ENCODE data around the gene MRPL16.
"Not testable (repeated sequence)": the region's sequence is repeated elsewhere in the genome, so short reads cannot be mapped to it uniquely, and the experiment has no call there.

The MRPL16 gene

DNA sequence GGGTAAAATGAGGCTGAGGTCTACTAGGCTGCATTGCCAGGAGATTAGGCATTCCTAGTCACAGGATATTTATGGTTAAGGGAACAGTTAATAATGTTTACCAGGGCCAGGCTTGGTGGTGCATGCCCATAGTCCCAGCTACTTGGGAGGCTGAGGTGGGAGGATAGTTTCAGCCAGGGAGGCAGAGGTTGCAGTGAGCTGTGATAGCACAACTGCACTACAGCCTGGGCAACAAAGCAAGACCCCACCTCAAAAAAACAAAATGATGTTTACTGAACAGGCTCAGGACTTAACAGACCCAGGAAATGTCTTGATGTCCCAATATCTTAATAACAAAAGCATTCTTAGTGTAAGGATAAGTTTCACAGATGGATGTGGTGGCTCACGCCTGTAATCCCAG lies 2.8 kb upstream of the MRPL16 start:
- DNase-seq (ENCODE audit: insufficient read length, low spot score) (no peak), FAIRE-seq (no peak)

DNA sequence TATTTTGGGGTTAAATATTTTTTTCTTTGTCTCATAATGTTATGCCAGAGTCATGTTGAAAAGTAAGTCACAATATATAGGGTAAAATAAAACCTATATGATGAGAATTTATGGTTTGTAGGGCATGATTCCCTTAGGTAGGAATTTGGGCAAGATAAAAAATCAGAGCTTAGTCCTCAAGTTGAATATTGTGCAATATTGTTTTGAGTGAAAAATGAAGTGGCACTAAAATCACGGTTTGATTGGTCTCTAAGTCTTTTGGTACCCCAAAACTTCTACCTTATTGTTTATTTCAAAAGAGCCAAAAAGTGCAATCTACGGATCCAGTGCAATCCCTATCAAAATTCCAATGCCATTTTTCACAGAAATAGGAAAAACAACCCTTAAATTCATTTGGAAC lies 1.6 kb upstream of the MRPL16 start:
- FAIRE-seq (no peak), DNase-seq (ENCODE audit: insufficient read length, low spot score) (no peak)

DNA sequence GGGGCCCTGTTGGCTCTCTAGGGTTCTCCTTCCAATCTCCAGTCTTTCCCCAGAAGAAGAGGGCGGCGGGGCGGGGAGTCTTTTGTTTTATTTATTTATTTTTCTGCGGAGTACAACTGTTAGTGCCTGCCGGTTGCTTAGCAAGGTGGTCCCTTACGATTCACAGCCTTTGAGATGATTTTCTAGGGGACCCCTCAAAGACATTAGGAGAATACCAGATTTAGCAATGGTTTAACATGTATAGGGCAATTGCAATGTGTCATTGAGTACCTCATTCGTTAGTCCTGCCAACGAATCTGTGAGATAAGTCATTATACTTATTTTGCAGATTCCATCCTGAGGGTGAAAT lies 307 bp upstream of the MRPL16 start:
- DNase-seq (ENCODE audit: insufficient read length, low spot score) (no peak), FAIRE-seq (no peak)

DNA sequence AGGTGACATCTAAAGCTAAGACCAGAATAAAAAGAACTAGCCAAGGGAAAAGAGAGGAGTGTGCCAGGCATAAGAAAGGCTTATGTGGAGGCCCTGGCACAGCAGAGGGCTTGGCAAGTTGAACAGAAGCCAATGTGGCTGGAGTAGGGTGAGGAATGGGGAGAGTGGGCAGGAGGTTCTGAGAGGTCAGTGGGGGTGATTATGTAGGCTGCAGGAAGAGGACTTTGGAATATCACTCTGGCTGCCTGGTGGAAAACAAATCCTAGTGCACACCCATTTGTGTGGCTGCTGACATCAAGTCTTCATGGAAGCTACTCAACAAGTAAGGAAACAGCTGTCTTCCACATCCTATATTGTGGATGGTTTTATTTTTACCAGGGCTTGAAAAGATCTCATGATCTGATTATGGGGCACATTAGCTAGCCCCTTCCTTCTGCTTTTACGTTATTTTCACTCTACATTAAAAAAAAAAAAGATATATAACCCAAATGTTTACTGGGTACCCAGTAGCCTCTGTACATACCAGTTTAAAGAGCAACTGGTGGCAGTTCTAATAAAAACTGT lies 3.4 kb downstream of the MRPL16 start:
- DNase-seq (ENCODE audit: insufficient read length, low spot score) (no peak), FAIRE-seq (no peak)

DNA sequence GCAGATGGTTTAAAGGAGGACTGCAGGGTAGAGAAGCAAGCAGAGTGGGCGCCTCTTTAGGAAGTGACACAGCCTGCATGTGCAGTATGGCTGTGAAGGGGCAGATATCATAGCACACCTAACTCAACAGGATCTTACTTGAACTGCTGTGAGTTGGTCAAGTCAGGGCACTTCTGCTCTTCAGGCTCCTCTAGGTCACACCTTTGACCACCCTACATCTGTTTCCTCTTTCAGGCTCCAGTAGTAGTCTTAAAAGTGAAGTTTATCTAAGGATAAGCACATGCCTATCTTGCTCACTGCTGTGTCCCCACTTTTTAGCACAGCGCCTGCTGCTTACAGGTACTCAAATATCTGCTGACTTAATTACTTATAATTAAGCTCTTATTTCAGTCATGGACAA lies 6.5 kb downstream of the MRPL16 start:
- DNase-seq (ENCODE audit: insufficient read length, low spot score): no peak
- no peak for FAIRE-seq

DNA sequence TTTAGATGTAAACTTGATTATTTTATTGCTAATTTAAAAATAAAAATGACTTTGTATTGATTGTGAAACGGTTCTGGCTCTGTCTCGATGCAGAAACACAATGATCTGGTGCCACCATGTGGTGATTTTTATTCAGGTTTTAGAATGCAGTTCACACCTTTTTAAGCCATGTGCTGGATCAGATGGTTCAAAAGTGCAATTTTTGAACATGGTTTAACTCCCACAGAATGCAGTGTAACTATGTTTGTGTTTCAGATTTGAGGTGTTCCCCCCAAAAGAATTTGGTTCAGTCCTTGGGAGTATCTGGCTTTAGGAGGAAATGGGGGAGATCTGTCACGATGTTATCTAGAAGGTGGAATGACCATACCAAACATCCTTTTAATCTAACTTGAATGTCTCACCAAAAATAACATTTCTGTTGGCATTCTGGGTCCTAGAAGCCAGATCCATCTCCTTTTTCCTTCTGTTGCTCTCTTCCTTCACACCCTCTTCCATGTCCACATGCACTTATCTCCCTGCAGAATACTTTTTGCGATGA lies 7.9 kb downstream of the MRPL16 start:
- FAIRE-seq (peak; percentile 68), DNase-seq (ENCODE audit: insufficient read length, low spot score) (peak; percentile 37)

DNA sequence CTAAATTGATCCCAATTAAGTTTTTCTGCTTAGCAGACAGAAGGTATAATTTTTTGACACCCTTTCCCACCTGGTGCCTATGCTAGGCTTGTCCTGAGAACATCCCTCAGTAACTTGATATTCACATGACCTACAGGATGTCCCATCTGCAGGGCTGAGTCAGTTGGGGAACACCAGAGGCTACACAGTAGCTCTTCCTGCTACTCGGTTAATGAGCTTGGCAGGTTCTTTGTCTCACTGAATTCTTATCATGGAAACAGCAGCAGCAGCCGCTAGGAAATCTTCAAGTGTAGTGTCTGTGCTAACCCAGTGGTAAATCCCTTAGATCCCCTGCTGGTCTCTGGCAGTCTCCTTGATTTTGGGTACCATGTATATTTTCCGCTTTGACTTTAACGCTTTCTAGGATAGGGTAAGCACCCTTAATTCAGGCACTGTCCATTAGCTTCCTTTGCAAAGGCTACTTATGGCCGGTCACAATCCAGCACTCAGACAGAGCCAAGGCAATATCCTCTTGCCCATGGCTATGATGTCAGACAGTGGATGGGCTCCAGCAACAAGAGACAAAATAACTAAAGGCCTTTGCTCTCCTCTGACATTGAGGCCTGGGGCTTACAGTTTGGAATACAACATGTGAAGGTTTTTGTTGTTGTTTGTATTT lies 8.5 kb downstream of the MRPL16 start:
- no peak for DNase-seq (ENCODE audit: insufficient read length, low spot score)

DNA sequence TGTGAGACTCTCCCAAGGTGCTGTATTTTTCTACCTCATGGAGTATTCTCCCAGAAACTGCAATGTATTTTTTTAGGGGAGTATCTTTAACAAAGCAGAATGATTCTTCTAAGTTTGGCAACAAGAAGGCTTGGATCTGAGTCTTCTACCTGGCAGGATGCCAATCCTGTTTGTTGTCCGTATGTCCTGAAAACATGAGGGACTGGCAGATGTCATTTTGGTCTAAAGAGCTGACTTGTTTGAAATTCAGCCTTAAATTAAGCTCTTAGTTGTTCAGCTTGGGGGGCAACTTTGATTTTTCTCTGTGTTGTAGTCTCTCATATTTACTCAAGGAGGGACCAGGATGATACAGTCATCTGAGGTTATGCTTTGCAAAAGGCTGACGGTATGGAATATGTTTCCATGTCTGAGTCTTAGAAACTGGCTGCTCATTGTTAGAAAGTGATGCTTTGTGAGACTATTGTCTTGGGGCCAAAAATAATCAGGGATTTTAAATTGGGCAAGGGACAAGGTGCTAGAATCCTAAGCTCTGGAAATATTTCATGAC lies 9.3 kb downstream of the MRPL16 start:
- FAIRE-seq (no peak), DNase-seq (ENCODE audit: insufficient read length, low spot score) (no peak)

More for the DNA sequence above, 8.5 kb downstream of the MRPL16 start:
- no peak for FAIRE-seq

DNA sequence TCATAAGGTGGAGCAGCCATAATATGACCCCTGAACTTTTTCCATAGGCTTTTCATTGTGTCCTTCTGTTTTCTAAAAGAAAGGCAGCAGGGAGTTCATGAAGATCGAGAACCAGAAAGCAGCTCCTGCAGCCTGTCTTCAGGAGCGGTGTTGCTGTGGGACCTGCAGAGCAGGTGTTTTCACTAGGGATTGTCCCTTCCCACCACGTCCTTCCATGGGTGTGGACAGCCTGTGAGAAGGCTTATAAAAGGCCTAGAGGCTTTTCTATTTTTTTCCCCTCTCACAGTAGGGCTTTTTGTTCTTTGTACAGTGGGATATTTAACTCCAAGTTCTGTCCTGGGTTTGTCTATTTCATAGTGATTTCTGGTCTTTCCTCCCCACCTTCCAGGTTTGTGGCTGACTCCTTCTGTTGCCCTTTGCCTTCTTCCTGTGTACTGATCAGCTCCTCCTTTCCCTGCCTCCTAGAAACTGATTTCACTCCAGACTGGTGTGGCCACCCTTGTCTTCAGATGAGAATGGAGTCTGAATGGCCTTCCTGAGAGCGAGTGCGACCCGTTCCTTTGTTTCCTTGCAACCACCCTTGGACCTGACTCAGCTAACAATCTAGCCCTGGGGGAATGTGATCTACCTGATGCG lies 10.1 kb downstream of the MRPL16 start:
- FAIRE-seq (no peak), DNase-seq (ENCODE audit: insufficient read length, low spot score) (no peak)

DNA sequence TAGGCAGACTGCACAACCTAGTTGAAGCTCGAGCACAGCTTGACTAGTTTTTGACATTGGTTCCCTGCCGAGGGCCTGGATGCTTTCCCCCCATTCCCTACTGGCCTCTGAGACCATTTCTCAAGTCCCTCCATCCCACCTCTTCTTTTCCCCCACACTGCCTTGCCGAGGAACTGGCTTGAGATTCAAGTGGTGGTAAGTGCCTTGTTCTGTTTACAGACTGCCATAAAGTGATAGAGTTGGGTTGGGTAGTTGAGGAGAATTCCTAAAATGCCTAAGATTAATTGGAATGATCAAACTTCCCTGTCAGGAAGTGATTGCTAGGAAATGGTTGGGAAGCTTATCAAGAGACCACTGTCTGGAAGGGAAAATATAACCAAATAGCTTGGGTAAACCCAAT lies 16.2 kb downstream of the MRPL16 start:
- DNase-seq (ENCODE audit: insufficient read length, low spot score): no peak
- no peak for FAIRE-seq

DNA sequence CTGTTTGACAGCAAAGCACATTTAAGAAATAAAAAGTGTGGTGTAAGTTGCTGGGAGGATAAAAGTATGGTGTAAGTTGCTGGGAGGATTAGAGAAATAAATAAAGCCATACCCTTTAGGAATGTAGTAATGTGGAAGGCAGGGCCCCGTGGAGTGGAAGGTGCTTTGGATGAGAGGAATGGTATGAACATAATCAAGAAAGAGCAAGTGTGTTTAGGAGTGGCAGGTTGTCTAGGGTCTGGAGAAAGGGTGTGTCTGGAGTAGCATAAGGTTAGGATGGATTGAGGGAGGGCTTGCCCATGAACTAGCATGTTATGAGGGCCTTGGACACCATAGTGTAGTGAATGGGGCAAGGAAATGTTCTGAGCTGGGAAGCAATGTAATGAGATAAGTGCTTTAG lies 18.1 kb downstream of the MRPL16 start:
- DNase-seq (ENCODE audit: insufficient read length, low spot score) (no peak), FAIRE-seq (no peak)

DNA sequence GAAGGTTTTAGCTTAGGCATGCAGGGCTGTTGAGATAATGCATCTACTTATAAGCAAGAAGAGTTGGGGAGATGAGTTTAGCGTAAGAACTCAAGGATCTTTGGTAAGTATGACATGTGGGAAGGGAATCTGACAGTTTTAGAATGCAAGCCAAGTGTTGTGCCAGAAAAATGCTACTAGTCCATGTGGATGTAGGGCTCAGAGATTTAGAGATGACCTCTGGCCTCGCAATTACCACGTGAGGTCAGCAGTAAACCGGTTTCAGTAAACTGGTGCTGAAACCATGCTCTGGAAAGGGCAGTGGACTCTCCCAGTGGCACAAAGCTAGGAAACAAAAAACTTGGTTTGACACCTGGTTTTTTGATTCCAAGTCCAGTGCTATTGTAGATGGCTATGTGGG lies 18.9 kb downstream of the MRPL16 start:
- DNase-seq (ENCODE audit: insufficient read length, low spot score) (no peak), FAIRE-seq (no peak)

DNA sequence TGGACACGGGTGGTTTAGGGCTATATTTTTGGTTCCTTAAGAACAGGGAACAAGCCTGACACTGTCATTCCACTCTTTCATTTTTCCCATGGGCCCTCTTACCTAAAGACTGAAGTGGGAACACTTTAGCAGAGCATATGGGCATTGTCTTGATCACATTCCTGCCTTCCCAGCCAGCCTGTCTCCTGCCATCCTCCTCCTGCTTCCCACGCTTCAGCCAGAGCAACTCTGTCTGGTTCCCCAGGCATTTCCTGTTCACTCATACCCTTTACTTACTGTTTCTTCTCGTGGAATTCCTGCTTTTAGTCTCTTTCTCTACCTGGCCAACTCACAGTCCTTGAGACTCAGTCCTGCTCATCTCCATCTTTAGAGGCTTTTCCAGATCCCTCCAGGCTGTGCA lies 22.8 kb downstream of the MRPL16 start:
- FAIRE-seq (peak; percentile 42), DNase-seq (ENCODE audit: insufficient read length, low spot score) (peak; percentile 51)

DNA sequence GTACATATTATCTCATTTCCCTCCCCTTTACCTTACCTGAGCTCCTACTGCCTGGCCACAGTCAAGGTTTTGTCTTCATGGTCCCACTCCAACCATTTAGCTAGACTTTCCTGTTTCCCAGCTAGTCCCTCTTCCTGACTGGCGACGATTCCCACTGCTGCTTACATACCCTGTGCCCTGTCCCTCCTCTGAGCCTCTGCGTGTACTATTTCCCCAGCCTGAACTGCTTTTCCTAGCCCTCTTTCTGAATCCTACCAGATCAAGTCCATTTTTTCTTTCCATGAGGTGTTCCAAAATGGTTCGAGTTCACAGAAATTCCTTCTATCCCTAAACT lies 23.4 kb downstream of the MRPL16 start:
- FAIRE-seq: no peak
- DNase-seq (ENCODE audit: insufficient read length, low spot score): no peak

DNA sequence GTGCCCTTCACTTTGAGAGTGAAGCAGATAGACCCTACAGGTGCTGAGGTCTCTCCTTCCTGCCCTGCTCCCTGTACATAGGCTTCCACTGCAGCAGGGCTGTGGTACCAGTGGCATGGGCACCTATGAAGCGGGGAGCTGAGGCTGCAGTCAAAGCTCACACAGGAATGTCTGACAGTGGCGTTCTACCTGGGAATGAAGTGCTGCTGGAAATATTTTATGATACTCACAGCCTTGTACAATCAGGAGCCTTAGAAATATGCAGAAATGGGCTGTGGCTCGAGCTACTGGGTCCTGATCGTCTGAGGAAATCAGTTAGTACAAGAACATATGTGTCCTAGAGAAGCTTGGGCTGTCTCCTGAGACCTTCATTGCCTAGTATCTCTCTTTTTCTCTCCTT lies 24.8 kb downstream of the MRPL16 start:
- no peak for DNase-seq (ENCODE audit: insufficient read length, low spot score)
- no peak for FAIRE-seq

DNA sequence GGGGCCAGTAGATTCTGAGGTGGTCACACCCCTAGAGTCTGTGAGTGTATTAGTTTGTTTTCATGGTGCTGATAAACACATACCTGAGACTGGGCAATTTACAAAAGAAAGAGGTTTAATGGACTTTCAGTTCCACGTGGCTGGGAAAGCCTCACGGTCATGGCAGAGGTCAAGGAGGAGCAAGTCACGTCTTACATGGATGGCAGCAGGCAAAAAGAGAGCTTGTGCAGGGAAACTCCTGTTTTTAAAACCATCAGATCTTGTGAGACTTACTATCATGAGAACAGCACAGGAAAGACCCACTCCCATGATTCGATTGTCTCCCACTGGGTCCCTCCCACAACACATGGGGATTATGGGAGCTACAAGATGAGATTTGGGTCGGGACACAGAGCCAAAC lies 26.1 kb downstream of the MRPL16 start:
- not testable (repeated sequence) for FAIRE-seq; DNase-seq (ENCODE audit: insufficient read length, low spot score)

DNA sequence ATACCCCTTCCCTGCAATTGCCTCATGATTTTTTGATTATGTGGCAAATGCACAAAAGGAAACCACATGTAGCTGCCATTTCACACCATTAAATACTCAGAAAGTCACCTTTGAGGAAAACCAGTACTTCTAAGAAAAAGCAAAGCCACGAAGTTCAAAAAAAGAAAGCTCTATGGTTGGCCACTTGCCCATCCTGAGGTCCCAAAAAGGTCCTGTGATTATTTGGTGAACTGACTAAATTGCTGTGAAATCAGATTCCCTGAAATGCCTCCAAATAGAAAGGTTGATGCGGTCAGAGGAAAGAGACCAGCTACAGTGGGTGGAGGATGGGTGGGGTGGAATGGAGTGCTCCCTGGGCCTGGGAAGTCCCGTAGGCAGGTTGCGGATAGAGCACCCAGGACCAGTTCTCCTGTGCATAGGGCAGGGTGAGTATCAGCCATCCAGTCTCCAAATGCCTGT lies 26.9 kb downstream of the MRPL16 start:
- no peak for FAIRE-seq

DNA sequence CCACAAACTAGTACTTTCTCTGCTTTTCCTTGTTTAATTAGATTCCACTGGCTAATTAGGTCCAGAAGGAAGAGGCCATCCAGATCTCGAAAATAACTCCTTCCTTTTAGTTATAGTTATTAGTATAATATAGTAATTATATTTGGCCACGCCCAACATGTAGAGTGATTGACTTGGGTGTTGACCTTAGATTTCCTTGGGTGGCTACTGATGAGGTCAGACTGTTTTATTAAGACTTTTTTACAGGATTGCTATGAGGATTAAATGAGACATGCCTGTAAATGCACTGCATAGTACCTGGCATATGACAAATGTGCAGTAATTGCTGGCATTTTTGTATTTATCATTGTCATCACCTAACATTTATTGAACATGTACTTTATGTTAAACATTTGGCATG lies 28.5 kb downstream of the MRPL16 start:
- FAIRE-seq (no peak), DNase-seq (ENCODE audit: insufficient read length, low spot score) (no peak)

More for the DNA sequence above, 26.9 kb downstream of the MRPL16 start:
- no peak for DNase-seq (ENCODE audit: insufficient read length, low spot score)

DNA sequence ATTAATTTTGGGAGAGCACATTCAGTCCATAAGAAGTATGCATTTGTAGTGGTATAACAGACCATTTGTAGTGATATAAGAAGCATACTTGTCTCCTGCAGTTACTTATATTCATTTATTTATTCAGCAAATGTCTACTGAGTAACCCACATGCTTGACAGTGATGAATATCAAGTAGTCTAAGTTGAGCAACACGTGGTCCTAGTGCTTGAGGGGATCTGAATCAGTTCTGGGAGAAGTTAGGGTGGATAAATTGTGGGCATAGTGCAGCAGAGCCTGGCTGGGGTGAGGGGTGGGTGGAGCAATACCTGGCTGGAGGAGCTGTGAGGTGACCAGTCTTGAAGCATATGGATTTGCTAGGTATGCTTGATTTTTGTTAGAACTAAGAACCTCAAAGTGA lies 31.1 kb downstream of the MRPL16 start:
- DNase-seq (ENCODE audit: insufficient read length, low spot score): no peak
- FAIRE-seq: no peak

DNA sequence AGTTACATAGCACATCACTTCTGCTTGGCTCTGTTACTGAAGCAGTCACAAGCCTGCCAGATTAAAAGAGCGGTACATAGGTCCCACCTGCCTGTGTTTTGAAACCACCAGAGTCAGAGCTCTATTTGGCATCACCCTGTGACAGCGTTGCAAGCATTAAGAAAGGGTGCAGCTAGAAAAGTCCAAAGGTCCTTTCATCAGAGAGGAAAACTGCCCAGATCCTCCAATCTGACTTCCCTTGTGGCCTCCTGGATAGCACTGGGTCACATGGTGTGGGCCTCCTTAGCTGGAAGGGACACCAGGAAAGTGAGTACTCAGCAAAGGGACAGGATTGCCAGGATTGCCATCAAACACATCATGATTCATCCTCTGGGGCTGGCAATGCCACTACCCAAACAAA lies 32.5 kb downstream of the MRPL16 start:
- DNase-seq (ENCODE audit: insufficient read length, low spot score): no peak
- FAIRE-seq: no peak

DNA sequence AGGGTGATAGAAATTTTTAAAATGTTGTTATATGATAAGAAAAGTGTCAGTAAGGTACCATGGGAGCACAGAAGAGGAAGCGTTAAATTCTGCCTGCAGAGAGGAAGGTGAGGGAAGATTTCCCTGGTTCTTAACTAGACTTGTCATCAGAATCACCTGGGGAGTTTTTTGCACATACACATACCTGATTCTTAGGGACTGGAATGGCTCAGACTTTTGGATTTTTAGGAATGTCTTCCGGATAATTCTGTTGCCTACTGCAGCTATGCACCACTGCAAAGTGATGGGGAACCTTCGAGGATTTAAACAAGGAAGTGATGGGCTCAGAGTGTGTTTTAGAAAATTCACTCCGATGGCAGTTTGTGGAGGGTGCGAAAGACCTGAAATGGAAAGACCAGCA lies 33.5 kb downstream of the MRPL16 start:
- FAIRE-seq: no peak

More for the DNA sequence above, 33.5 kb downstream of the MRPL16 start:
- DNase-seq (ENCODE audit: insufficient read length, low spot score): no peak
